ENCODE measurements around the gene CHCHD1. TPM values are rescaled to one million over a fixed set of nuclear protein-coding genes. Genes with fewer than 3 reads are reported as not detected.

CHCHD1 gene
- total RNA-seq, 1 experiment from 2014 or later = 46.8 TPM

- in situ Hi-C loops (cut with HindIII; ENCODE audit: low pct_unique_long_range_greater_than_20kb, low sequenced_read_pairs) = no loop called here
- DNase-seq (ENCODE audit: low read depth, low spot score) = no peak
Observed at GRCh38 chr10:73761781-73762180, 20.1 kb upstream of the CHCHD1 start.

- no peak for DNase-seq (ENCODE audit: low read depth, low spot score)
- in situ Hi-C loops (cut with HindIII; ENCODE audit: low pct_unique_long_range_greater_than_20kb, low sequenced_read_pairs) = no loop called here
Observed at GRCh38 chr10:73762915-73763314, 18.9 kb upstream of the CHCHD1 start.

- no peak for DNase-seq (ENCODE audit: low read depth, low spot score)
- in situ Hi-C loops (cut with HindIII; ENCODE audit: low pct_unique_long_range_greater_than_20kb, low sequenced_read_pairs) = no loop called here
Observed at GRCh38 chr10:73763343-73763742, 18.5 kb upstream of the CHCHD1 start.

- in situ Hi-C loops (cut with HindIII; ENCODE audit: low pct_unique_long_range_greater_than_20kb, low sequenced_read_pairs) = no loop called here
- no peak for DNase-seq (ENCODE audit: low read depth, low spot score)
Observed at GRCh38 chr10:73765066-73765465, 16.8 kb upstream of the CHCHD1 start.

- no peak for DNase-seq (ENCODE audit: low read depth, low spot score)
- in situ Hi-C loops (cut with HindIII; ENCODE audit: low pct_unique_long_range_greater_than_20kb, low sequenced_read_pairs) = no loop called here
Observed at GRCh38 chr10:73768881-73769280, 13.0 kb upstream of the CHCHD1 start.

- DNase-seq (ENCODE audit: low read depth, low spot score) = no peak
- in situ Hi-C loops (cut with HindIII; ENCODE audit: low pct_unique_long_range_greater_than_20kb, low sequenced_read_pairs) = no loop called here
Observed at GRCh38 chr10:73769396-73769795, 12.5 kb upstream of the CHCHD1 start.

- in situ Hi-C loops (cut with HindIII; ENCODE audit: low pct_unique_long_range_greater_than_20kb, low sequenced_read_pairs) = no loop called here
- DNase-seq (ENCODE audit: low read depth, low spot score) = peak; percentile 71
Observed at GRCh38 chr10:73771722-73772280, 10.0 kb upstream of the CHCHD1 start.

- in situ Hi-C loops (cut with HindIII; ENCODE audit: low pct_unique_long_range_greater_than_20kb, low sequenced_read_pairs) = no loop called here
- DNase-seq (ENCODE audit: low read depth, low spot score) = peak; percentile 68
Observed at GRCh38 chr10:73772281-73773151, 9.3 kb upstream of the CHCHD1 start.

- DNase-seq (ENCODE audit: low read depth, low spot score) = no peak
Observed at GRCh38 chr10:73773152-73773879, 8.5 kb upstream of the CHCHD1 start.

GRCh38 chr10:73774637-73775036 is 7.2 kb upstream of the CHCHD1 start:
- DNase-seq (ENCODE audit: low read depth, low spot score) = peak; percentile 25
- in situ Hi-C loops (cut with HindIII; ENCODE audit: low pct_unique_long_range_greater_than_20kb, low sequenced_read_pairs) = no loop called here

More at GRCh38 chr10:73773152-73773879, 8.5 kb upstream of the CHCHD1 start:
- in situ Hi-C loops (cut with HindIII; ENCODE audit: low pct_unique_long_range_greater_than_20kb, low sequenced_read_pairs) = no loop called here

GRCh38 chr10:73779018-73779417 is 2.8 kb upstream of the CHCHD1 start:
- in situ Hi-C loops (cut with HindIII; ENCODE audit: low pct_unique_long_range_greater_than_20kb, low sequenced_read_pairs) = no loop called here
- DNase-seq (ENCODE audit: low read depth, low spot score) = no peak

- DNase-seq (ENCODE audit: low read depth, low spot score) = no peak
- in situ Hi-C loops (cut with HindIII; ENCODE audit: low pct_unique_long_range_greater_than_20kb, low sequenced_read_pairs) = no loop called here
Observed at GRCh38 chr10:73779539-73780197, 2.2 kb upstream of the CHCHD1 start.

- in situ Hi-C loops (cut with HindIII; ENCODE audit: low pct_unique_long_range_greater_than_20kb, low sequenced_read_pairs) = no loop called here
- no peak for DNase-seq (ENCODE audit: low read depth, low spot score)
Observed at GRCh38 chr10:73780301-73780700, 1.5 kb upstream of the CHCHD1 start.

- in situ Hi-C loops (cut with HindIII; ENCODE audit: low pct_unique_long_range_greater_than_20kb, low sequenced_read_pairs) = no loop called here
- no peak for DNase-seq (ENCODE audit: low read depth, low spot score)
Observed at GRCh38 chr10:73780966-73781365, 882 bp upstream of the CHCHD1 start.

- in situ Hi-C loops (cut with HindIII; ENCODE audit: low pct_unique_long_range_greater_than_20kb, low sequenced_read_pairs) = no loop called here
- DNase-seq (ENCODE audit: low read depth, low spot score) = no peak
Observed at GRCh38 chr10:73781548-73781878, 335 bp upstream of the CHCHD1 start.

- in situ Hi-C loops (cut with HindIII; ENCODE audit: low pct_unique_long_range_greater_than_20kb, low sequenced_read_pairs) = no loop called here
- no peak for DNase-seq (ENCODE audit: low read depth, low spot score)
Observed at GRCh38 chr10:73782749-73783085, 869 bp downstream of the CHCHD1 start.

- peak; percentile 94 for DNase-seq (ENCODE audit: low read depth, low spot score)
- in situ Hi-C loops (cut with HindIII; ENCODE audit: low pct_unique_long_range_greater_than_20kb, low sequenced_read_pairs) = no loop called here
Observed at GRCh38 chr10:73785211-73785720, 3.4 kb downstream of the CHCHD1 start, which contains the start of gene ZSWIM8. Gene ZSWIM8, plus strand, starts transcription at chr10:73785606. Its CDS starts 273 bp downstream, at chr10:73785879.
